Mesenchymal stem cell (in vitro differentiated cells and primary cell): ENCODE data around the gene KSR1.

Experiments used
- DNase-seq: peaks from one replicate; pipeline ENCODE4 v3.0.0-alpha.2; 2013
- H2AFZ ChIP-seq: one replicate; pipeline ENCODE4 v1.6.1; 2013; ENCODE audit warnings: low read depth, mild to moderate bottlenecking, control low read depth, inconsistent platforms, low read length, moderate library complexity
- H2AK5ac ChIP-seq: 2 replicates; pipeline ENCODE4 v1.6.1; 2013; ENCODE audit warnings: low read length, moderate library complexity, mild to moderate bottlenecking, inconsistent platforms; ENCODE audit not compliant: severe bottlenecking
- H2BK120ac ChIP-seq: one replicate; pipeline ENCODE4 v1.6.1; 2013; ENCODE audit warnings: low read depth, mild to moderate bottlenecking, inconsistent platforms, low read length, moderate library complexity
- H2BK12ac ChIP-seq, 2 experiments: one replicate each; pipeline ENCODE4 v1.6.1; 2013; ENCODE audit warnings: inconsistent platforms in 2 of 2, low read length in 2 of 2, mild to moderate bottlenecking in 2 of 2, moderate library complexity in 2 of 2, control low read depth in 1 of 2
- H2BK15ac ChIP-seq: one replicate; pipeline ENCODE4 v1.6.1; 2013; ENCODE audit warnings: mild to moderate bottlenecking, low read depth, inconsistent platforms; ENCODE audit not compliant: poor library complexity, severe bottlenecking
- H2BK5ac ChIP-seq: 2 replicates; pipeline ENCODE4 v1.6.1; 2013; ENCODE audit warnings: low read depth, mild to moderate bottlenecking, low read length, control low read depth, inconsistent platforms; ENCODE audit not compliant: poor library complexity, severe bottlenecking
- H3K14ac ChIP-seq, 2 experiments: one replicate each; pipeline ENCODE4 v1.6.1; 2013; ENCODE audit warnings: inconsistent platforms in 2 of 2, low read length in 2 of 2, control low read depth in 1 of 2, mild to moderate bottlenecking in 1 of 2, moderate library complexity in 1 of 2
- H3K18ac ChIP-seq, 2 experiments: one replicate each; pipeline ENCODE4 v1.6.1; 2013; ENCODE audit warnings: inconsistent platforms in 2 of 2, low read length in 2 of 2, control low read depth in 1 of 2, low read depth in 1 of 2, mild to moderate bottlenecking in 1 of 2
- H3K23ac ChIP-seq, 2 experiments: one replicate each; pipeline ENCODE4 v1.6.1; 2013; ENCODE audit warnings: inconsistent platforms in 2 of 2, low read length in 2 of 2, mild to moderate bottlenecking in 2 of 2, moderate library complexity in 2 of 2, control low read depth in 1 of 2
- H3K27ac ChIP-seq: 2 replicates; pipeline ENCODE4 v1.5.1; 2013; ENCODE audit warnings: mild to moderate bottlenecking, moderate library complexity, low read length, control low read depth, inconsistent platforms; ENCODE audit not compliant: poor library complexity, severe bottlenecking
- H3K27me3 ChIP-seq, 2 experiments: 2 replicates each; pipeline versions ENCODE4 v1.6.1 to v1.7.0; 2013; ENCODE audit warnings: low read length in 2 of 2, mild to moderate bottlenecking in 2 of 2, moderate library complexity in 2 of 2, control low read depth in 1 of 2, inconsistent platforms in 1 of 2; ENCODE audit not compliant: control insufficient read depth in 1 of 2, insufficient read depth in 1 of 2
- H3K36me3 ChIP-seq, 2 experiments: 2 replicates each; pipeline versions ENCODE4 v1.6.1 to v1.7.0; 2013; ENCODE audit warnings: low read length in 2 of 2, control low read depth in 1 of 2, inconsistent platforms in 1 of 2, low read depth in 1 of 2, mild to moderate bottlenecking in 1 of 2; ENCODE audit not compliant: insufficient read depth in 2 of 2, control insufficient read depth in 1 of 2
- H3K4ac ChIP-seq, 2 experiments: one replicate each; pipeline ENCODE4 v1.6.1; 2013; ENCODE audit warnings: inconsistent platforms in 2 of 2, low read length in 2 of 2, mild to moderate bottlenecking in 2 of 2, moderate library complexity in 2 of 2, control low read depth in 1 of 2, low read depth in 1 of 2
- H3K4me1 ChIP-seq: 2 replicates; pipeline ENCODE4 v1.6.1; 2013; ENCODE audit warnings: low read depth, low read length, control low read depth; ENCODE audit not compliant: control insufficient read depth, insufficient read depth
- H3K4me2 ChIP-seq: 2 replicates; pipeline ENCODE4 v1.6.1; 2013; ENCODE audit warnings: low read length, mild to moderate bottlenecking, inconsistent platforms; ENCODE audit not compliant: poor library complexity, severe bottlenecking
- H3K4me3 ChIP-seq, 2 experiments: 2 replicates each; pipeline versions ENCODE4 v1.5.1 to v1.7.0; 2013; ENCODE audit warnings: low read length in 2 of 2, mild to moderate bottlenecking in 2 of 2, control low read depth in 1 of 2, low read depth in 1 of 2; ENCODE audit not compliant: insufficient read depth in 1 of 2
- H3K79me1 ChIP-seq: replicated peaks from 2 replicates; pipeline ENCODE4 v1.6.1; 2013; ENCODE audit warnings: mild to moderate bottlenecking, control low read depth, low read length, inconsistent platforms; ENCODE audit not compliant: poor library complexity, severe bottlenecking
- H3K9ac ChIP-seq: 2 replicates; pipeline ENCODE4 v1.7.0; 2013; ENCODE audit warnings: mild to moderate bottlenecking, low read length, moderate library complexity
- H3K9me3 ChIP-seq: 2 replicates; pipeline ENCODE4 v1.7.0; 2013; ENCODE audit warnings: mild to moderate bottlenecking, low read length; ENCODE audit not compliant: control insufficient read depth
- H4K8ac ChIP-seq: one replicate; pipeline ENCODE4 v1.6.1; 2013; ENCODE audit warnings: inconsistent platforms, mild to moderate bottlenecking, low read length, moderate library complexity
- H4K91ac ChIP-seq: one replicate; pipeline ENCODE4 v1.6.1; 2013; ENCODE audit warnings: mild to moderate bottlenecking, low read length, inconsistent platforms
- WGBS: methylation state at CpG from one replicate; pipeline ENCODE4 v1.1.7; 2013; ENCODE audit warnings: mixed read lengths; 5-methylcytosine and 5-hydroxymethylcytosine counted together

Gene KSR1

GRCh38 chr17:27550291-27550930, 94.2 kb downstream of the KSR1 start:
- H2BK15ac ChIP-seq: no peak overlapping the region
- no peak overlapping the region for H2BK120ac ChIP-seq
- H4K91ac ChIP-seq: no peak overlapping the region
- no peak for DNase-seq
- H3K9me3 ChIP-seq: no peaks in the 10 kb centered on the region
- no peak overlapping the region for H3K4ac ChIP-seq
- H3K4me2 ChIP-seq: no peak overlapping the region
- no peak overlapping the region for H3K4me3 ChIP-seq
- 97% methylated on average over 13 of the region's 13 CpGs for WGBS
- no peaks in the 10 kb centered on the region for H3K27me3 ChIP-seq
- H2BK12ac ChIP-seq: no peak overlapping the region
- no peak overlapping the region for H2AFZ ChIP-seq
- H3K14ac ChIP-seq: no peak overlapping the region
- peaks cover 23% of the 10 kb centered on the region for H3K79me1 ChIP-seq
- H3K23ac ChIP-seq: no peak overlapping the region
- H2BK5ac ChIP-seq: no peak overlapping the region
- H3K9ac ChIP-seq: no peak overlapping the region
- H3K4me1 ChIP-seq: peaks cover 46% of the 10 kb centered on the region
- H3K27ac ChIP-seq: no peak overlapping the region
- H2AK5ac ChIP-seq: no peak overlapping the region
- H3K18ac ChIP-seq: no peak overlapping the region
- peaks cover 0 to 4% of the 10 kb centered on the region in 2 experiments for H3K36me3 ChIP-seq
- H4K8ac ChIP-seq: no peak overlapping the region

GRCh38 chr17:27550974-27551505, 94.8 kb downstream of the KSR1 start:
- H3K4me3 ChIP-seq: no peak overlapping the region
- H3K4ac ChIP-seq: no peak overlapping the region
- no peak for DNase-seq
- no peak overlapping the region for H2BK120ac ChIP-seq
- no peak overlapping the region for H2BK15ac ChIP-seq
- H3K14ac ChIP-seq: no peak overlapping the region
- no peak overlapping the region for H3K23ac ChIP-seq
- H3K27me3 ChIP-seq: no peaks in the 10 kb centered on the region
- 100% methylated on average over 1 of the region's 3 CpGs for WGBS
- peaks cover 41% of the 10 kb centered on the region for H3K4me1 ChIP-seq
- no peak overlapping the region for H3K4me2 ChIP-seq
- no peak overlapping the region for H3K27ac ChIP-seq
- H3K18ac ChIP-seq: no peak overlapping the region
- no peaks in the 10 kb centered on the region for H3K9me3 ChIP-seq
- H2BK5ac ChIP-seq: no peak overlapping the region
- no peak overlapping the region for H4K8ac ChIP-seq
- H2BK12ac ChIP-seq: no peak overlapping the region
- no peak overlapping the region for H2AFZ ChIP-seq
- H3K79me1 ChIP-seq: peaks cover 21% of the 10 kb centered on the region
- H4K91ac ChIP-seq: no peak overlapping the region
- no peak overlapping the region for H3K9ac ChIP-seq
- H3K36me3 ChIP-seq: peaks cover 0 to 4% of the 10 kb centered on the region in 2 experiments
- peak overlapping the region; percentile 90 for H2AK5ac ChIP-seq

GRCh38 chr17:27551701-27552248, 95.5 kb downstream of the KSR1 start:
- Histone ChIP-seq H3K4me3 (no peak overlapping the region), H2BK15ac (no peak overlapping the region), H3K36me3 (peaks cover 0 to 8% of the 10 kb centered on the region in 2 experiments), H3K14ac (peak overlapping the region in 1 of 2 experiments; percentile 90), H2AK5ac (peak overlapping the region; percentile 74), H3K18ac (peak overlapping the region in 1 of 2 experiments; percentile 74), H3K23ac (peak overlapping the region in 1 of 2 experiments; percentile 23), H2BK12ac (peak overlapping the region in 1 of 2 experiments; percentile 73), H2BK5ac (no peak overlapping the region), H3K27ac (no peak overlapping the region), H3K4ac (no peak overlapping the region), H2AFZ (no peak overlapping the region), H4K91ac (no peak overlapping the region), H3K4me1 (peaks cover 36% of the 10 kb centered on the region), H3K9ac (no peak overlapping the region), H3K9me3 (no peaks in the 10 kb centered on the region), H4K8ac (no peak overlapping the region), H2BK120ac (no peak overlapping the region), H3K79me1 (peaks cover 22% of the 10 kb centered on the region), H3K4me2 (no peak overlapping the region), H3K27me3 (no peaks in the 10 kb centered on the region)
- no peak for DNase-seq
- WGBS: 59% methylated on average over 12 of the region's 12 CpGs

DNA sequence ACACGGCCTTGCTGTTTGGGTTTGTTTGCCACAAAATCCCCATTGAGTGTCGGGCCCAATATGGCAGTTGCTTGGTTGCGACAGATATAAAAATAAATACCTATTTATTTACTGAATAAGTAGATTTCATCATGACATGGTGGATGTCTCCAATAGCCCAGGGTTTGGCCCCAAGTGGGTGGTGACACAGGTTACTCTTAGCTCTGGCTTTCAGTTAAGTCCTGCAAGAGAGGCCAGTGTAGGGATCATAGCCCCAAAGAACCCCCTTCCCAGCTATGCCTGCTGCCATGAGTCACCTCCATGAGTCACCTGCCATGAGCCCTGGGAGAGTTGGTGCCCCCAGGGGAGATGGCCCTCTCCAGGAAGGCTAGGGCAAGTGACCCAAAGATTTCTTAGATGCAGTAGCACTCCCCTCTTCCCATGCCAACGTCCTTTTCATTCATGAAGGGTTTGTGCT, 96.1 kb downstream of the KSR1 start:
- Histone ChIP-seq H3K27me3 (no peaks in the 10 kb centered on the region), H3K9me3 (no peaks in the 10 kb centered on the region), H3K4me3 (no peak overlapping the region), H3K36me3 (peaks cover 0 to 13% of the 10 kb centered on the region in 2 experiments), H3K4ac (no peak overlapping the region), H4K8ac (no peak overlapping the region), H3K18ac (no peak overlapping the region), H4K91ac (no peak overlapping the region), H3K14ac (no peak overlapping the region), H2AK5ac (peak overlapping the region; percentile 38), H3K27ac (no peak overlapping the region), H3K4me1 (peaks cover 34% of the 10 kb centered on the region), H2AFZ (no peak overlapping the region), H2BK12ac (no peak overlapping the region), H3K4me2 (no peak overlapping the region), H2BK5ac (no peak overlapping the region), H2BK15ac (no peak overlapping the region), H3K79me1 (peaks cover 27% of the 10 kb centered on the region), H3K9ac (no peak overlapping the region), H2BK120ac (no peak overlapping the region), H3K23ac (no peak overlapping the region)
- 54% methylated on average over 2 of the region's 4 CpGs for WGBS
- DNase-seq: peak; percentile 83
